GM20431 (cell line): ENCODE data around the gene ZFP62.
"Not testable (repeated sequence)": the region's sequence is repeated elsewhere in the genome, so short reads cannot be mapped to it uniquely, and the experiment has no call there.

Experiments
- in situ Hi-C: fragments of 300-500 bp; cut with MseI, MboI; formaldehyde crosslinking; loops from one replicate; pipeline ENCODE4 v1.15.0; 2020; ENCODE audit warnings: low sequenced_read_pairs; ENCODE audit not compliant: unreplicated experiment

Gene ZFP62

DNA sequence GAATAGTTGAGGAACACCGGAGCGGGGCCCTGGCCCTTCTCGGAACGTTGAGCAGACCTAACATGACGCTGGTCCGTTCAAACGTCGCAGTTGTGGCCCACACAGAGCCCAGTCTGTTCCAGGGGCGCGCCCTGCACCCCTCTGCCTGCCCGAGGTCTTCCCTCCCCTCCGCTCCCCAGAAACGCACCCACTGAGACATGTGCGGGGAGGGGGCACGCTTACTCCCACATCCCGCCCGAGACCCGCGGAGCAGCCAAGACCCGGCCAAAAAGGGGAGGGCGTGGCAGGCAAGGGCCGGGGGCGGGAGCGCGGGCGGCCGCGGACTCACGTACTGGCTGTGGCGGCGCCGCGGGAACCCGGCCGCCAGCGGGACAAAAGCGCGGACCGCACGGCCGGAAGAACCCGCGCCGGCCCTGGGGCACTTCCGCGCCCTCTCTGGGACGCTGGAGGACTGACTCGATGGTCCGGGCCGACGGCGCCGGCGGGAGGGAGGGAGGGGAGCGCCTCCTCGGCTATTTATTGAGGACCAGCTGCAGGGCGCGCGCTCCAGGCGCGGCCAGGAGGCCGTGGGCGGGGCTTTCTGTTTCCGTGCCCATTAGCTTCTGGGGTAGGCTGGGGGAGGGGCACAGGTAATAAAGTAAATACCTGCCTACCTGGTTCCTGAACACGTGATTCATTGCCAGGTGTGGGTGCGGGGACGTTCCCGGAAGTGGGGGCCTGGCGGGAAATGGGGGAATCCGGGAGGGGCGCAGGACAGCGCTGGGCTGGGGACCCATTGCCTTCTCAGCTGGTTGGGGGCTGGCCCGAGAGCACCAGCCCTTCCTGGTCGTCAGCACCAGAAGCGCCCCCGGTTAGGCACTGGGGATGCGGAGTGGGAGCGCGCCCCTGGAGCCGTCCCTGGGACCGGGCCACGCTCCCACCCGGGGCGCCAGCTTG, at the start of gene ZFP62:
TSS of gene ZFP62 (minus strand) at position 390 of the 936 bp plus-strand sequence. CDS start at position 333, 57 bp downstream.
- in situ Hi-C loops, result no loop called here

DNA sequence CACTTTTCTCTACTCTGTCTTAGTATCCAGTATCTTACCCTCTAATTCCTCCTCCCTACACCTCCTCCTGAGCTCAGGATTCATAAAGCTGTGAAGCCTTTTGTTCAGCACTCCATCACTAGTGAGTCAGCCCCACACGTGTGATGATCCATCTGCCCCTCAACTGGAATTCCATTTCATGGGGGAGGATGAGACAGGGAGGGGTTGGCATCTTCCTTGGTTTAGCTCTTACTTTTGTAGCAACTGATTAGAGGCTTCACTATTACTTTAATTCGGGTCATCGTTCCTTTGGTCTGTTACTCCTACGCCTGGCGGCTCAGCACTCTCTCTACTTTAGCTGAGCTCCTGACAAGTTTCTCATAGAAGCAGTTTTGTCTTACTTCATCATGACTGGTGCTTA, 49.7 kb upstream of the ZFP62 start:
- in situ Hi-C loops, result no loop called here

DNA sequence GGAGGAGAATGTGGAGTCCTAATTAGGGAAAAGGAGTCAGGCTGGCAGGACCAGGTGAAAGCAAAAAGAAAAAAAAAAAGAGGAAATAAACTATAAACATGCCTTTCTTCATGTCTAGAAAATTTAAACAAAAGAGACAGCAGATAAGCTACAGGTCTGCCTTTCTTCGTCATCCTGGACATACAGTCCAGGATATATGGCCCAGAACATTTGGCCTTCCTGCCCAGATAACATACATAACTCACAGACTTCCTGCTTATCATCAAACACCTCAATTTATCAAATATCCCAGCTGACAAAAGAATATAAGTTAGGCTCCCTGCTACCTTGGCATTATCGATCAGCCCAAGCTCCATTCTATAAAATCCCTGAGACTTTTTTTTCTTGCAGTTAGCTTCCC, 49.1 kb upstream of the ZFP62 start:
- in situ Hi-C loops, result no loop called here

DNA sequence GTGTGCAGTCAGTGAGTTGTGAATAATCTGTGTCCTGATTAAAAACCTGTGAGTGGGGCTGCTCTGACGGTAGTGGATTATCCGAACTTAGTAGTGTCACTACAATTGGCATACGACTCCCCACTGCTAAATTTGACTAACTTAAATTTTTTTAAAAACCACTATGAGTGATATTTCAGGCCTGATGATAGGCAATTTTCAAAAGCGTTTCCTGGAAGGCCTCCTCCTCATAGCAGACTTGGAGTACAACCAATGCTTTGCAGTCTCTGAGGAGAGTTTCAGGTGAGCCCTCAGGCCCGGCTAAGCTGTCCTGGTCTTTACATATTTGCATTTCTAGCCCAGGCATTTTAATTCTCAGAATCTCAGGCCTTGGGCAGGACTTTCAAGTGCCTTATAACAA, 48.7 kb upstream of the ZFP62 start:
- in situ Hi-C loops, result no loop called here

DNA sequence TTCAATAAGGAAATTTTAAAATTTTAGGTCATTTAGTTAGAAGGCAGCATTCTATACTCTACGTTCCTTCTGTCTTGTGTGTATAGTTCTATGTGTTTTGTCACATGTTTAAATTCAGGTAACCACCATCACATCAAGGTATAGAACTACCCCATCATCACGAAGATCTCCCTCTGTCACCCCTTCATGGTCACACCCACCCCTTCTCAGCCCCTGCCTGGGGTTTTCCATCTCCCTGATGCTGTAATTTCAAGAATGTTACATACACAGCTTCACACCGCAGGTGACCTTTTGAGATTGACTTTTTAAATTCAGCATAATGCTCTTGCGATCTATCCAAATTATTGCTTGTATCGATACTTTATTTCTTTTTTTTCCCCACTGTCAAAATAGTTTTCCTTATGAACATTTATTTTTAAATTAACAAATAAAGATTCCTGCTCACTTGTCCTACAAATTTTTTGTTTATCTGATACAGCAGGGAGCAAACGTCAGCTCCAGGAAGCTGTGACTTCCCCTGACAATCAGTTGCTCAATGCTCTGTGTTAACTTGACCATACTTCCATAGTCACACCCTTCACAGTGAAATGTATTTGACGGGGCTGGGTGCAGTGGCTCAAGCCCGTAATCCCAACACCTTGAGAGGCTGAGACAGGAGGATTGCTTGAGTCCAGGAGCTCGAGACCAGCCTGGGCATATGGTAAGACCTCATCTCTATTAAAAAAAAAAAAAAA, 48.1 kb upstream of the ZFP62 start:
- in situ Hi-C loops, result no loop called here

DNA sequence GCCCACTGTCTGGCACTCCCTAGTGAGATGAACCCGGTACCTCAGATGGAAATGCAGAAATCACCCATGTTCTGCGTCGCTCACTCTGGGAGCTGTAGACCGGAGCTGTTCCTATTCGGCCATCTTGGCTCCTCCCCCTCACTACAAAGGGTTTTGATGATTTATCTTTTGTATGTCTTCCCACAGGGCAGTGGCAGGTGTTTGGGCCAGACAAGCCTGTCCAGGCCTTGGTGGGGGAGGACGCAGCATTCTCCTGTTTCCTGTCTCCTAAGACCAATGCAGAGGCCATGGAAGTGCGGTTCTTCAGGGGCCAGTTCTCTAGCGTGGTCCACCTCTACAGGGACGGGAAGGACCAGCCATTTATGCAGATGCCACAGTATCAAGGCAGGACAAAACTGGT, 47.3 kb upstream of the ZFP62 start:
- in situ Hi-C loops, result no loop called here

DNA sequence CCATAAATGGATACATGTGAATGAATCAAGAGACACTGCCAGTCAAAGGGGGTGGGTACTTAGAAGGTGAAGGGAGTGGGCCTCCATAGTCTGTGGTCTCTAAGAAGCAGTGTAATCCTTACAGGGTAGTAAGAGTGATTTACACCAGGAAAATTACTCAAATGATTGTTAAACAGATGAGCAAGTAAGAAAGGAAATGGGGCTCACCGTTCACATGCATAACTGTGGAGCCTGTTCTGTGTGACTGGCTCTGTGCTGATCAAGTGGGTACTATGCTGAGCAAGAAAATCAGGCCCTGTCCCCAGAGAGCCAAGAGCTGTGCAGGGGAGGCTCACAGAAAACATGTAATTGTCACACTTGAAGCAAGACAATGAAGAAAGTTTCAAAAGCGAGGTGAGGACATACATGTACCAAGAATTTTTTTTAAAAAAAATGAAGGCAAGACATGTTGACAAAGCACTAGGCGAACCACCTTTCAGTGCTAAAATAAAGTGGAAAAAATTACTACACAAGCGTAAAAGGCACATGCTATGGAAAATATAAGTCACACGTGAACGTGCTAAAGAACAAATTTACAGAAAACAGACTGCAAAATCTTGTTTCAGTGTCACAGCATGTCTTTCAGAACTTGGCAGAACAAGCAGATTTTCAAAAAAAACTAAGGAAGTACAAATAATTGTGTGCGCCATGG, 40.4 kb upstream of the ZFP62 start:
- in situ Hi-C loops, result no loop called here

DNA sequence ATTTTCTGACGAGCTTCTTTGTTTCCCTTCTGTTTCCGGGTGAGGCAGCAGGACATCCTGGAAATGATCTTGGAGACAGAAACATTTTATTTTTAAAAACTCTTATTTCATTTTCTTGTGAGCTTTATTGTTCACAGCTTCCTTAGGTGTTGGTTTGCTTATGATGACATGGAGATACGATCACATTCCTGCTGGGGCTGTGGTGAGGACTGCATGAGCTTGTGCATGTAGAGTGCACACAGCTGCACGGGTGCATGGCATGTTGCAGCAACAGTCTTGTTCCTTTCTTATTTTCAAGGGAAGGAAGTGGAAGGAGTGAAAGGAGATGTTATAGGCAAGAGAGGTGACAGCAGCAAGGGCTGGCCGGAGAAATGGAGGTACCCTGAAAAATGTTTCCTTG, 39.1 kb upstream of the ZFP62 start:
- in situ Hi-C loops, result no loop called here

DNA sequence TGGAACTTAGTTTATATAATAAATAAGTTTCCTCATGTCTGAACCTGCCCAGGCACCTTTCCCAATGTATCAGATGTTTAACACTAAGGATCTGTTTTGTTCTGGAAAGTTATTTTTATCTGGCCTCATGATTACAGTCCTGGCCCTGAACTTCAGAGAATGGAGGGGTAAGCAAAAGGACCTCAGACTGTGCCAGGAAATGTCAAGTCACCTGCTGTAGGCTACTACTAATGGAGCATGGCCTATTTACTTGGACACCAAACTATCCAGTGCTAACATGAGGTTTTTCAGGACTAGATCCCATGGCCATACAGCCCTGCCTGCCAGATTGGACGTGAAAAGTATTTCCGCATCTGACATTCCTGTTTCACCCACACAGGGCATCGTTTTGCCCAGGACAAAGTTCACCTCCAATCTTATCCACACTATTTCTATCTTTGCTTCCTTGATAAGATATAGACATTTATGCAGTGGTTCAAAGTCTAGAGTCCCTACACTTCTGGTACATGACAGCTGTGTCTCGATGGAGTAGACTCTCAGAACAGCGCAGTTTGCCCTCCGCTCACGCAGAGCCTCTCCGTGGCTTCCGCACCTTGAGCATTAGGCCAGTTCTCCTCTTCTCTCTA, 37.7 kb upstream of the ZFP62 start, which contains the start of gene BTNL8:
TSS of gene BTNL8 (plus strand) at position 539 of the 626 bp plus-strand sequence. CDS start 152 bp downstream, outside the sequence.
- in situ Hi-C loops, result no loop called here

DNA sequence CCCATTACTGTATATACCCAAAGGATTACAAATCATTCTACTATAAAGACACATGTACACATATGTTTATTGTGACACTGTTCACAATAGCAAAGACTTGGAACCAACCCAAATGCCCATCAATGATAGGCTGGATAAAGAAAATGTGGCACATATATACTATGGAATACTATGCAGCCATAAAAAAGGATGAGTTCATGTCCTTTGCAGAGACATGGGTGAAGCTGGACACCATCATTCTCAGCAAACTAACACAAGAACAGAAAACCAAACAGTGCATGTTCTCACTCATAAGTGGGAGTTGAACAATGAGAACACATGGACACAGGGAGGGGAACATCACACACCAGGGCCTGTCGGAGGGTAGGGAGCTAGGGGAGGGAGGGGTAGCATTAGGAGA, 34.3 kb upstream of the ZFP62 start:
- in situ Hi-C loops, result not testable (repeated sequence)

DNA sequence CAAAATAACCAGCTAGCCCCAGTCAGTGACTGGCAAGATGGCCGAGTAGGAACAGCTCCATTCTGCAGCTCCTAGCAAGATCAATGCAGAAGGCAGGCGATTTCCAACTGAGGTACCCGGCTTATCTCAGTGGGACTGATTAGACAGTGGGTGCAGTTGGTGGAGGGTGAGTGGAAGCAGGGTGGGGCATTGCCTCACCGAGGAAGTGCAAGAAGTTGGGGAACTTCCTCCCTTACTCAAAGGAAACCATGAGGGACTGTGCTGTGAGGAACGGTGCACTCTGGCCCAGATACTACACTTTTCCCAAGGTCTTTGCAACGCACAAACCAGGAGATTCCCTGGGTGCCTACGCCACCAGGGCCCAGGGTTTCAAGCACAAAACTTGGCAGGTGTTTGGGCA, 28.3 kb upstream of the ZFP62 start:
- in situ Hi-C loops, result no loop called here

DNA sequence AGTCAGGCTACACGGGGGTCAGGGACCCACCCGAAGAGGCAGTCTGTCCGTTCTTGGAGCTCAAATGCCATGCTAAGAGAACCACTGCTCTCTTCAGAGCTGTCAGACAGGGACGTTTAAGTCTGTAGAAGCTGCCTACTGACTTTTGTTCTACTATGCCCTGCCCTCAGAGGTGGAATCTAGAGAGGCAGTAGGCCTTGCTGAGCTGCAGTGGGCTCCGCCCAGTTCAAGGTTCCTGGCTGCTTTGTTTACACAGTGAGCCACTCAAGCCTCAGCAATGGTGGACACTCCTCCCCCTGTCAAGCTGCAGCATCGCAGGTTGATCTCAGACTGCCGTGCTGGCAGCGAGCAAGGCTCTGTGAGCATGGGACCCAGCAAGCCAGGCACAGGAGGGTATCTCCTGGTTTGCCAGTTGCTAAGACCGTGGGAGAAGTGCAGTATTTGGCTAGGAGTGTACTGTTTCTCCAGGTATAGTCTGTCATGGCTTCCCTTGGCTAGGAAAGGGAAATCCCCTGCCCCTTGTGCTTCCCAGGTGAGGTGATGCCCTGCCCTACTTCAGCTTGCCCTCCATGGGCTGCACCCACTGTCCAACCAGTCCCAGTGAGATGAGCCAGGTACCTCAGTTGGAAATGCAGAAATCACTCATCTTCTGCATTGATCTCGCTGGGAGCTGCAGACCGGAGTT, 24.9 kb upstream of the ZFP62 start:
- in situ Hi-C loops, result not testable (repeated sequence)

DNA sequence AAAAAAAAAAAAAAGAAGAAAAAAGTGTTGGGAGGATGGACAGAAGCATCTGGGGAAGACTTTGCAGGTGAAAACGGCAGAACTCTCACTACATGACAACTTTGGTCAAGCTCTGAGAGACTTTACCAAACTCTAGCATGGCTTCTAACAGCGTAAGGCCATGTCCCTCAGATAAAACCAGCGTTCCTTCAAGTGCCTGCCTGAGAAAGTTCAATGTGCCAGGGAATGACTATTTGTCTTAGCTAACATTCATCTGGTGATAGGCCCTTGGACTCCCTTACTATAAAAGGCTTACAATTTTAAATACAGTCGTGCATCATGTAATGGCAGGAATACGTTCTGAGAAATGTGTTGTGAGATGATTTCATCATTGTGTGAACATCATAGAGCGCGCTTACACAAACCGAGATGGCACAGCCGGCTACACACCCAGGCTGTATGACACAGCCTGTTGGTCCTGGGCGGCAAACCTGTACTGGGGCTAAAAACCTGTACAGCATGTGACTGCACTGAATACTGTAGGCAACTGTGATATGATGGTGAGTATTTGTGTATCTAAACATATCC, 14.9 kb upstream of the ZFP62 start:
- in situ Hi-C loops, result no loop called here

DNA sequence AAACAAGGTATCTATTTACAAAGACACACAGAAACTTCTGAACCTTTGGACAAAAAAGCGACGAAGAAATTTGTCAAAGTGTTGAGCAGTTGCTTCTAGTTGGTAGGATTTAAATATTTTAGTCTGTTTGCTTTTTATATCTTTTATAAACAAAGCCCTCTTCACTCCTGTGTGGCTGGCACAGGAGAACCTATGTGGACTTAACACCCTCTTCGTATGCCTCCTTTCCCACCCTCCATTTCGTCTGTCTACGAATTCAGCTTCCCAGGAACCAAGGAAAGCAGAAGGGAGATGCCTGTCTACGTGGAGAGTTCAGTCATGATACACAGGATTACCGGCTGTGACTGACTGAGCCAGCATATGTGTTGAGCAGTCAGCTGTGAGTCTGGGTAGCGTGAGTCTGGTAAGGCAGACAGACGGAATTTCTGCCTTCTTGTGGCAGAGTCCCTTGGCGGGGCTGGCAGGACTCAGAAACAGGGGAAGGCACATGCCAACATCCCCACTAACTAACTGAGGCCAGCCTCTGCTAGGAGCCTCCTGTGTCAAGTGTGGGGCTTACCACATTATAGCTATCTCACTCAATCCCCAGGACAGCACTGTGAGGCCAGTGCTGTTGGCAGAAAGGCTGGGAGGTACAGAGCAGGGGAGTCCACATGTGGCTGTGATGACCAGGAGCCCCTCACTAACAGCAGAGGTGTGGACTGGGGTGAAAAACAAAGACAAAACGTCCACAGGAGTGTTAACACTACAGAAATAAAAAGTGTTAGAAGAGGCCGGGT, 13.9 kb upstream of the ZFP62 start:
- in situ Hi-C loops, result no loop called here

DNA sequence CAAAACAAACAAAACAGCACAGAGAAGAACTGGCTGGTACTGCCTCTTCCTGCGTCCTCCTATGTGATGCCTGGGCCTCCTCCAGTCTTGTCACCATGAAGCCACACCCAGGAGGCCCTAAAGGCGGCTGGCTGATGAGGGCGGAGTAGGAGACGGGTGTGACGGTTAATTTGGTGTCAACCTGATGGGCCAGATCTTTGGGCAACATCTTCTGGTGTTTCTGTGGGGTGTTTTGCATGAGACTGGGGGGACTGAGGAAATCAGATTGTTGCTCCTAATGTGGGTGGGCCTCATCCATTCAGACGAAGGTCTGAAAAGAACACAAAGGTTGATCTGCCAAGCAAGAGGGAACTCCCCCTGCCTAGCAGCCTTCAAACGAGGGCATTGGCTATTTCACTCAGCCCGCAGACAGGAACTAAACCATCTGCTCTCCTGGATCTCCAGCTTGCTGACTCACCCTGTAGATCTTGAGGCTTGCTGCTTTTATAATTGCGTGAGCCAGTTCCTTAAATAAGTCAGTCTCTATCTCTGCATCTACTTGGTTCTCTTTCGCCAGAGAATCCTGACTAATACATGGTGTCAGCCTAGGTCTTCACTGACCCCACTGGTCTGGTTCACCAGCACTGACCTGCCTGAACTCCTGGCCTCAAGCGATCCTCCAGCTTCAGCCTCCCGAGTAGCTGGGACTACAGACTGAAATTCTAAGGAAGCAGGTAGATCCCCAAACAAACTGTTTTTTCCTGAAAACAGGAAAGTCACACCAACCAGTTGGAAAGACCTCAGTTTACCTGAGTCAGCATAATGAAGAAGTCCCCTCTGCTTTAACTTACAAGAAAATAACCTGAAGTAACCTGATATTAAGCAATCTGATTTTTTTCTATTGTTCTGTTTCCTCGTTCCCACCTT, 12.8 kb upstream of the ZFP62 start:
- in situ Hi-C loops, result no loop called here

DNA sequence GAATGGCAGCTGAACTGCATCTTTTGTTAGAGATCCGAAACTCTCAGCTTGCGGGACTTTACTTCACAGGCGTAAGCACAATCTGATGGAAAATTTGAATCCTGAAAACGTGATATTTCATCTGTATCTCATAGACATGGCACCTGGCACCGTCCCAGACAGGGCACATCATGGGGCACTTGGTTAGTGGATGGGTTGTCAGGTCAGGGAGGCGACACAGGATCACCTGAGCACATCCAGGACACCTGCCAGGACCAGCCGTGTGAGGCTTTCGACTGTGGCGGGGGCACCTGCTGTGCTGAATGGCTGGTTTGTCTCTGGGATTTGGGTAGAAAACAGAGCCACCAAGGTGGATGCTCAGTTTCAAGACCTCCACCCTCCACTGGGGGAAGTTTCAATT, 11.3 kb upstream of the ZFP62 start:
- in situ Hi-C loops, result no loop called here

DNA sequence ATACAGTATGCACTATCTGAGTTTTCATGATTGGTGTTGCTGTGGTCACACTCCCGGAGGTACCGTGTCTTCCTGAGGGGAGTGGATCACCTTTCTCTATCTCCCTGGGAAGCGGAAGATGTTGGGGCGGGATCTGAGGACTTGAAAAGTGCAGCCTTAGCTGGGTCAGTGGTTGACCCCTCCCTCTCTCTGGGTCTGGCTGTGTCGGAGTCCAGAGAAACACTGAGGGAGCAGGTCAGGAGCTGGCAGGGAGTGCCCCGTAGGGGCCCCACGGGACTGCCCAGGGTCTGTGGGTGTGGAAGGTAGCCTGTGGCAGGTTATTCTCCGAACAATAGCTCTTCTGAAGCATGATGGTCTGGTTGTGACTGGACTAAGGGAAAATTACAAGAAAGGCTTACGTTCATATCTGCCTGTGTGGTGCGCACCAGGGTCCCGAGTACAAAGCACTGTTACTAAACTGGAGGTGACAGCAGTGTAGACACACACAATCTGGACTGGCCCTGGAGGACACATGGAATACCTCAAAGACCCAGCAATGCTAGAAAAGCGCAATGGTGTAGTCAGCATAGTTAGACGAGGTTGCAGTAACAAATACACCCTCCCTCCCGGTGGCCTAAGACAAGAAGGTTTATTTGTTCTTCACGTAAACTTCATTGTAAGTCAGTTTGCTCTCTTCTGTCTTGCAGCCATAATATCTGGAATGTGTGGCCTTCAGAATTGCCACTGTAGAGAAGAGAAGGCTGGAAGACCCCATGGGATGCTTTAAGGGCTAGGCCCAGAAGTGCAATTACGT, 9.4 kb upstream of the ZFP62 start:
- in situ Hi-C loops, result no loop called here
